ENCODE results near the gene ANAPC13.

DNA sequence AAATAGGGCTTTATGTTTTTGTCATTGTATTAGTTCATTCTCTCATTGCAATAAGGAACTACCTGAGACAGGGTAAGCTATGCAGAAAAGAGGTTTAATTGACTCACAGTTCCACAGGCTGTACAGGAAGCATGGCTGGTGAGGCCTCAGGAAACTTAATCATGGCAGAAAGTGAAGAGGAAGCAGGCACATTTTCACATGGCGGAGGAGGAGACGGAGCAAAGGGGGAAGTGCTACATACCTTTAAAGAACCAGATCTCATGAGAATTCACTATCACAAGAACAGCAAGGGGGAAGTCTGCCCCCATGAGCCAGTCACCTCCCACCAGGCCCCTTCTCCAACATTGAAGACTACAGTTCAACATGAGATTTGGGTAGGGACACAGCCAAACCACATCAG lies 25.7 kb upstream of the ANAPC13 start:
- TF ChIP-seq, protein P1, sequence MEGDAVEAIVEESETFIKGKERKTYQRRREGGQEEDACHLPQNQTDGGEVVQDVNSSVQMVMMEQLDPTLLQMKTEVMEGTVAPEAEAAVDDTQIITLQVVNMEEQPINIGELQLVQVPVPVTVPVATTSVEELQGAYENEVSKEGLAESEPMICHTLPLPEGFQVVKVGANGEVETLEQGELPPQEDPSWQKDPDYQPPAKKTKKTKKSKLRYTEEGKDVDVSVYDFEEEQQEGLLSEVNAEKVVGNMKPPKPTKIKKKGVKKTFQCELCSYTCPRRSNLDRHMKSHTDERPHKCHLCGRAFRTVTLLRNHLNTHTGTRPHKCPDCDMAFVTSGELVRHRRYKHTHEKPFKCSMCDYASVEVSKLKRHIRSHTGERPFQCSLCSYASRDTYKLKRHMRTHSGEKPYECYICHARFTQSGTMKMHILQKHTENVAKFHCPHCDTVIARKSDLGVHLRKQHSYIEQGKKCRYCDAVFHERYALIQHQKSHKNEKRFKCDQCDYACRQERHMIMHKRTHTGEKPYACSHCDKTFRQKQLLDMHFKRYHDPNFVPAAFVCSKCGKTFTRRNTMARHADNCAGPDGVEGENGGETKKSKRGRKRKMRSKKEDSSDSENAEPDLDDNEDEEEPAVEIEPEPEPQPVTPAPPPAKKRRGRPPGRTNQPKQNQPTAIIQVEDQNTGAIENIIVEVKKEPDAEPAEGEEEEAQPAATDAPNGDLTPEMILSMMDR (conservative IDR thresholded peaks at IDR 0.05) = no peak
- no peak for TF ChIP-seq EZH2 (IDR thresholded peaks at IDR 0.05; ENCODE audit: low read depth)

Measured in PC-9 (cell line).